ENCODE data around the gene RPS15. TPM values are rescaled to one million over a fixed set of nuclear protein-coding genes. Genes with fewer than 3 reads are reported as not detected.
A peak's percentile ranks its signal among the peaks of the same experiment; 100 is the strongest.

RPS15 gene
- total and polyA plus RNA-seq, 9 of the 15 experiments (the other 6 are each of a cell fraction or from before 2014, with no cell fraction given): 605 to 2,791 (median 957) TPM

DNA sequence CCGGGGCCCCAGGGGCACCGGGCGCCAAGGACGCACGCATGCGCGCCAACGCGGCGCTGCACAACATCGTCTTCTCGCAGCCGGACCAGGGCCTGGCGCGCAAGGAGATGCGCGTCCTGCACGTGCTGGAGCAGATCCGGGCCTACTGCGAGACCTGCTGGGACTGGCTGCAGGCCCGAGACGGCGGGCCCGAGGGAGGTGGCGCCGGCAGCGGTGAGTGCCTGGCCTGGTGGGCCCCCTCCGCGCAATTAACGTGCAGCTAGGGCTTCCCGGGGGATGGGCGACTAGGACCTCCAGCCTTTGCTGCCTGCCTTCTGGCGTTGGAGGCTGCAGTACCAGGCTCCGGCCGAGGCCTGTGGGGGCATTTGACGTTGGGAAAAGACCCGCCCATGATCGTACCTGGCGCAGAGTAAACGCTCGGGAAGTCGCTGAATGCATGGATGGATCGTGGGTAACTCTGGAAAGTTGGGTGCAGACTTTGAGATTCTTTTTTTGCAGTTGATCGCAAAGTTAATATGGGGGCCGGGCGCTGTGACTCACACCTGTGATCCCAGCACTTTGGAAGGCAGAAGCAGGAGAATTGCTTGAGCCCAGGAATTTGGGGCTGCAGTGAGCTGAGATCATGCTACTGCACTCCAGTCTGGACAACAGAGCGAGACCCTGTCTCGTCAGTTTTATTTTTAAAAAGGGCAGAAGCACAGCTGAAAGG, 19.0 kb downstream of the RPS15 start:
- CTCF ChIA-PET (ENCODE audit: low intra/inter-chr PET ratio): no interaction called here
- Histone ChIP-seq H3K4me1 (replicated peaks in 1 of 2; ENCODE audit: control insufficient read depth in 2 of 2, insufficient read depth in 2 of 2, low read length in 2 of 2) (peaks cover 5 to 75% of the 10 kb centered on the region in 2 experiments; a peak in 4 of 5 replicates), H3K36me3 (ENCODE audit: control insufficient read depth, insufficient read depth, low read length) (peaks cover 6% of the 10 kb centered on the region; the same call in 1 of the 3 replicates), H2AFZ (ENCODE audit: low read depth, low read length) (no peak overlapping the region), H3K9me1 (ENCODE audit: control insufficient read depth, insufficient read depth, low read length) (peaks cover 7% of the 10 kb centered on the region), H3K9ac (ENCODE audit: insufficient read depth in 1 of 2, low read depth in 2 of 2, low read length in 2 of 2) (no peak overlapping the region), H3K4me2 (ENCODE audit: insufficient read depth, low read length) (no peak overlapping the region), H3K79me2 (ENCODE audit: control insufficient read depth, insufficient read depth, low read length) (no peaks in the 10 kb centered on the region), H3K4me3 (no peak overlapping the region), H4K20me1 (replicated peaks; ENCODE audit: control insufficient read depth, insufficient read depth, low read length) (peaks cover 25% of the 10 kb centered on the region), H3K27me3 (ENCODE audit: control insufficient read depth in 2 of 2, insufficient read depth in 2 of 2, low read length in 2 of 2) (no peaks in the 10 kb centered on the region), H3K9me3 (replicated peaks; ENCODE audit: control insufficient read depth, insufficient read depth, low read depth, low read length) (no peaks in the 10 kb centered on the region), H3K27ac (ENCODE audit: extremely low read depth, low read depth, low read length) (no peak overlapping the region)
- POLR2A ChIA-PET: interaction anchor here (0.5 to 1.5 kb wide), 4 partner anchors 17 to 438 kb away, joined by 3 to 4 read pairs (median 3); partner anchors contain the start of gene CIRBP
- WGBS (ENCODE audit: insufficient coverage, low coverage, missing lambda C conversion rate): 53% methylated on average over 26 of the region's 48 CpGs
- no peak for DNase-seq (ENCODE audit: extremely low read depth in 1 of 4, low spot score in 3 of 4)
- intact Hi-C loops (cut with micrococcal nuclease) (loop anchor here (5.0 kb wide), 1 partner anchor 55 kb away; the partner anchor contains the start of gene ADAMTSL5), in situ Hi-C loops (cut with MboI) (loop anchor here (5.0 kb wide), 1 partner anchor 50 kb away; no protein-coding TSS in a partner anchor)
- FAIRE-seq: no peak
- no TSS peak for BruUV-seq (replicated peaks)
- no peak for ATAC-seq
- TF ChIP-seq CCNT2 (IDR thresholded peaks at IDR 0.05; ENCODE audit: borderline replicate concordance, extremely low read depth, insufficient read length, low read depth, low read length) (peak; percentile 44), EGR1 (conservative IDR thresholded peaks at IDR 0.05) (no peak), ZNF785 (CRISPR knock-in tag; IDR thresholded peaks at IDR 0.05) (no peak), SOX6 (IDR thresholded peaks at IDR 0.05) (no peak), MCM2 (IDR thresholded peaks at IDR 0.05; ENCODE audit: low read depth) (no peak), ZC3H8 (IDR thresholded peaks at IDR 0.05) (no peak)
- TF ChIP-seq, protein P1, sequence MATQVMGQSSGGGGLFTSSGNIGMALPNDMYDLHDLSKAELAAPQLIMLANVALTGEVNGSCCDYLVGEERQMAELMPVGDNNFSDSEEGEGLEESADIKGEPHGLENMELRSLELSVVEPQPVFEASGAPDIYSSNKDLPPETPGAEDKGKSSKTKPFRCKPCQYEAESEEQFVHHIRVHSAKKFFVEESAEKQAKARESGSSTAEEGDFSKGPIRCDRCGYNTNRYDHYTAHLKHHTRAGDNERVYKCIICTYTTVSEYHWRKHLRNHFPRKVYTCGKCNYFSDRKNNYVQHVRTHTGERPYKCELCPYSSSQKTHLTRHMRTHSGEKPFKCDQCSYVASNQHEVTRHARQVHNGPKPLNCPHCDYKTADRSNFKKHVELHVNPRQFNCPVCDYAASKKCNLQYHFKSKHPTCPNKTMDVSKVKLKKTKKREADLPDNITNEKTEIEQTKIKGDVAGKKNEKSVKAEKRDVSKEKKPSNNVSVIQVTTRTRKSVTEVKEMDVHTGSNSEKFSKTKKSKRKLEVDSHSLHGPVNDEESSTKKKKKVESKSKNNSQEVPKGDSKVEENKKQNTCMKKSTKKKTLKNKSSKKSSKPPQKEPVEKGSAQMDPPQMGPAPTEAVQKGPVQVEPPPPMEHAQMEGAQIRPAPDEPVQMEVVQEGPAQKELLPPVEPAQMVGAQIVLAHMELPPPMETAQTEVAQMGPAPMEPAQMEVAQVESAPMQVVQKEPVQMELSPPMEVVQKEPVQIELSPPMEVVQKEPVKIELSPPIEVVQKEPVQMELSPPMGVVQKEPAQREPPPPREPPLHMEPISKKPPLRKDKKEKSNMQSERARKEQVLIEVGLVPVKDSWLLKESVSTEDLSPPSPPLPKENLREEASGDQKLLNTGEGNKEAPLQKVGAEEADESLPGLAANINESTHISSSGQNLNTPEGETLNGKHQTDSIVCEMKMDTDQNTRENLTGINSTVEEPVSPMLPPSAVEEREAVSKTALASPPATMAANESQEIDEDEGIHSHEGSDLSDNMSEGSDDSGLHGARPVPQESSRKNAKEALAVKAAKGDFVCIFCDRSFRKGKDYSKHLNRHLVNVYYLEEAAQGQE (IDR thresholded peaks at IDR 0.05; ENCODE audit: borderline replicate concordance): no peak
- TF ChIP-seq, protein P1 (CRISPR knock-in tag; IDR thresholded peaks at IDR 0.05; ENCODE audit: low read depth): 0 out of 2 replicates have a peak, but pooled peaks have one; percentile 35
- TF ChIP-seq, protein P2, sequence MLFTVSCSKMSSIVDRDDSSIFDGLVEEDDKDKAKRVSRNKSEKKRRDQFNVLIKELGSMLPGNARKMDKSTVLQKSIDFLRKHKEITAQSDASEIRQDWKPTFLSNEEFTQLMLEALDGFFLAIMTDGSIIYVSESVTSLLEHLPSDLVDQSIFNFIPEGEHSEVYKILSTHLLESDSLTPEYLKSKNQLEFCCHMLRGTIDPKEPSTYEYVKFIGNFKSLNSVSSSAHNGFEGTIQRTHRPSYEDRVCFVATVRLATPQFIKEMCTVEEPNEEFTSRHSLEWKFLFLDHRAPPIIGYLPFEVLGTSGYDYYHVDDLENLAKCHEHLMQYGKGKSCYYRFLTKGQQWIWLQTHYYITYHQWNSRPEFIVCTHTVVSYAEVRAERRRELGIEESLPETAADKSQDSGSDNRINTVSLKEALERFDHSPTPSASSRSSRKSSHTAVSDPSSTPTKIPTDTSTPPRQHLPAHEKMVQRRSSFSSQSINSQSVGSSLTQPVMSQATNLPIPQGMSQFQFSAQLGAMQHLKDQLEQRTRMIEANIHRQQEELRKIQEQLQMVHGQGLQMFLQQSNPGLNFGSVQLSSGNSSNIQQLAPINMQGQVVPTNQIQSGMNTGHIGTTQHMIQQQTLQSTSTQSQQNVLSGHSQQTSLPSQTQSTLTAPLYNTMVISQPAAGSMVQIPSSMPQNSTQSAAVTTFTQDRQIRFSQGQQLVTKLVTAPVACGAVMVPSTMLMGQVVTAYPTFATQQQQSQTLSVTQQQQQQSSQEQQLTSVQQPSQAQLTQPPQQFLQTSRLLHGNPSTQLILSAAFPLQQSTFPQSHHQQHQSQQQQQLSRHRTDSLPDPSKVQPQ (CRISPR knock-in tag; IDR thresholded peaks at IDR 0.05; ENCODE audit: borderline replicate concordance): no peak
- TF ChIP-seq, protein P3, sequence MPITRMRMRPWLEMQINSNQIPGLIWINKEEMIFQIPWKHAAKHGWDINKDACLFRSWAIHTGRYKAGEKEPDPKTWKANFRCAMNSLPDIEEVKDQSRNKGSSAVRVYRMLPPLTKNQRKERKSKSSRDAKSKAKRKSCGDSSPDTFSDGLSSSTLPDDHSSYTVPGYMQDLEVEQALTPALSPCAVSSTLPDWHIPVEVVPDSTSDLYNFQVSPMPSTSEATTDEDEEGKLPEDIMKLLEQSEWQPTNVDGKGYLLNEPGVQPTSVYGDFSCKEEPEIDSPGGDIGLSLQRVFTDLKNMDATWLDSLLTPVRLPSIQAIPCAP (CRISPR knock-in tag; IDR thresholded peaks at IDR 0.05; ENCODE audit: borderline replicate concordance): no peak

Data from K562 (cell line).